Adrenal gland (tissue), 12 donors: ENCODE measurements around the gene ETV1. TPM values are rescaled to one million over a fixed set of nuclear protein-coding genes. Genes with fewer than 3 reads are reported as not detected.

ENCODE experiments used
- DNase-seq, 7 donors: peaks; one replicate each; pipeline ENCODE4 v3.0.0-alpha.2; 2019 to 2020
- H3K27ac ChIP-seq, 5 donors: fragments of 200-600 bp; sonication (generic) in 4 of 5; 1 replicate in 3 of 5; 2 replicates in 2 of 5; pipeline versions ENCODE4 v1.5.1 to v1.8.0; 2016 to 2020; ENCODE audit warnings: mild to moderate bottlenecking in 1 of 5
- H3K27me3 ChIP-seq: fragments of 200-600 bp; 2 replicates; pipeline ENCODE4 v1.8.0; 2021
- H3K36me3 ChIP-seq, 2 donors: fragments of 200-600 bp; replicated peaks in 1 of 2; 1 replicate in 1 of 2; 2 replicates in 1 of 2; pipeline versions ENCODE4 v1.5.1 to v1.8.0; 2018 to 2022
- H3K4me1 ChIP-seq, 2 donors: fragments of 200-600 bp; replicated peaks in 1 of 2; 1 replicate in 1 of 2; 2 replicates in 1 of 2; pipeline versions ENCODE4 v1.5.1 to v1.8.0; 2018 to 2021
- H3K4me3 ChIP-seq, 4 donors: fragments of 200-600 bp; sonication (generic) in 3 of 4; one replicate each; pipeline ENCODE4 v1.5.1; 2016 to 2018
- H3K9me3 ChIP-seq, 3 donors: fragments of 200-600 bp; sonication (generic) in 1 of 3; replicated peaks in 1 of 3; 1 replicate in 2 of 3; 2 replicates in 1 of 3; pipeline versions ENCODE4 v1.5.1 to v1.8.0; 2016 to 2021
- POLR2A ChIP-seq, 2 donors: fragments of 450-650 bp; IDR thresholded peaks; one replicate each; pipeline ENCODE4 v1.6.1; 2017; ENCODE audit warnings: antibody characterized with exemption in 2 of 2, mild to moderate bottlenecking in 2 of 2, moderate library complexity in 1 of 2
- WGBS, 4 donors: extraction: QIAGEN DNeasy Blood & Tissue Kit in 2 of 4; methylation state at CpG; one replicate each; pipeline versions ENCODE4 v1.1.5 to v1.1.7; 2013 to 2017; 5-methylcytosine and 5-hydroxymethylcytosine counted together
- intact Hi-C, 2 donors: fragments of 100-400 bp; cut with DNase I; formaldehyde crosslinking; loops; one replicate each; pipeline versions ENCODE4 v1.14.1 to v1.15.0; 2022 to 2023
- polyA plus RNA-seq, 3 donors: library from polyadenylated mRNA; stranded (reverse); fragments of 200-250 nt in 2 of 3; fragments of 350-450 nt in 1 of 3; fragmentation: Illumina TruSeq in 1 of 3; extraction: RNeasy Lipid Tissue Mini Kit (QIAGEN cat#74804) in 1 of 3; gene quantifications; one replicate each; pipeline ENCODE4 v1.2.3, GENCODE V29; 2013 to 2014
- total RNA-seq, 9 donors: library from RNA; depleted of rRNA in 4 of 9; stranded (reverse); fragments of >200 nt in 4 of 9; fragments of 120-200 nt in 1 of 9; fragmentation: NEBNext Ultra II Directional in 1 of 9; extraction: Animal tissue kit (Norgen Biotek cat#: 25700) in 1 of 9; gene quantifications; one replicate each; pipeline versions ENCODE4 v1.1.0 to v1.2.4, GENCODE V29; 2013 to 2023
- TF ChIP-seq, protein P1 (sequence below), 6 experiments: fragments of 450-650 bp in 4 of 6; fragments of 200-600 bp in 2 of 6; sonication (generic) in 1 of 6; IDR thresholded peaks; 1 replicate in 5 of 6; 2 replicates in 1 of 6; pipeline versions ENCODE4 v1.5.1 to v1.8.0; 2016 to 2021; ENCODE audit warnings: antibody characterized with exemption in 6 of 6, mild to moderate bottlenecking in 2 of 6, moderate library complexity in 1 of 6
- donor health status: healthy with polysubstance abuse.
- donor health status: Bipolar disorder and iron deficiency.
- donor health status: DM: yes; HTN: yes; CAD: no.
- donor health status: DM: no; HTN: no; CAD: no.
- donor health status: DM: no; HTN: no; CAD: no.
- donor health status: DM: yes; HTN: yes; CAD: no.

ETV1 gene
- total and polyA plus RNA-seq, 12 donors, result 12.1 to 80.0 (median 34.0) TPM

DNA sequence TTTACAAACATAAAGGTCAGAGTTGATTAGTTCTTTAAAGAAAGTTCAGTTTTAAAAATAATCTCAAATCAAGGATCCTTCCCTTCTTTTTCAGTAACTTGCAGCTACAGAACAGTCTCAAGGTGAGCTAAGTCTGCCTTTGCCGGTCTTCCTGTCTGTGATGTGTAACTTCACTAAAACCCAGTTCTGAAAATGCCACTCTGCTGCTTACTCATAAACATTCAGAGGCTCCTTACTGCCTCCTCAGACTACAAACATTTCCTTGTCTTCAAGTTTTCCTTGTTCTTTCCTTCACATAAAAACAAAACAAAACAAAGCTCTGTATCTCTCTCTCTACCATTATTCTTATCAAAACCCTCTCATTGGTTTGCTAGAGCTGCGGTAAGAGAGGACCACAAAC lies 128.7 kb downstream of the ETV1 start:
- intact Hi-C loops, result no loop called here
- H3K27me3 ChIP-seq, result no peaks in the 10 kb centered on the region
- peaks cover 0 to 12% of the 10 kb centered on the region in 2 donors for H3K4me1 ChIP-seq
- no peak for DNase-seq
- H3K27ac ChIP-seq, result no peak overlapping the region
- H3K4me3 ChIP-seq, result no peak overlapping the region
- no peaks in the 10 kb centered on the region for H3K9me3 ChIP-seq
- no peak for TF ChIP-seq POLR2A (IDR thresholded peaks at IDR 0.05)
- TF ChIP-seq, protein P1, sequence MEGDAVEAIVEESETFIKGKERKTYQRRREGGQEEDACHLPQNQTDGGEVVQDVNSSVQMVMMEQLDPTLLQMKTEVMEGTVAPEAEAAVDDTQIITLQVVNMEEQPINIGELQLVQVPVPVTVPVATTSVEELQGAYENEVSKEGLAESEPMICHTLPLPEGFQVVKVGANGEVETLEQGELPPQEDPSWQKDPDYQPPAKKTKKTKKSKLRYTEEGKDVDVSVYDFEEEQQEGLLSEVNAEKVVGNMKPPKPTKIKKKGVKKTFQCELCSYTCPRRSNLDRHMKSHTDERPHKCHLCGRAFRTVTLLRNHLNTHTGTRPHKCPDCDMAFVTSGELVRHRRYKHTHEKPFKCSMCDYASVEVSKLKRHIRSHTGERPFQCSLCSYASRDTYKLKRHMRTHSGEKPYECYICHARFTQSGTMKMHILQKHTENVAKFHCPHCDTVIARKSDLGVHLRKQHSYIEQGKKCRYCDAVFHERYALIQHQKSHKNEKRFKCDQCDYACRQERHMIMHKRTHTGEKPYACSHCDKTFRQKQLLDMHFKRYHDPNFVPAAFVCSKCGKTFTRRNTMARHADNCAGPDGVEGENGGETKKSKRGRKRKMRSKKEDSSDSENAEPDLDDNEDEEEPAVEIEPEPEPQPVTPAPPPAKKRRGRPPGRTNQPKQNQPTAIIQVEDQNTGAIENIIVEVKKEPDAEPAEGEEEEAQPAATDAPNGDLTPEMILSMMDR (IDR thresholded peaks at IDR 0.05), result no peak
- 60 to 68% (median 66%) methylated on average over 2 of the region's 2 CpGs for WGBS, 4 donors
- H3K36me3 ChIP-seq, result no peaks in the 10 kb centered on the region

DNA sequence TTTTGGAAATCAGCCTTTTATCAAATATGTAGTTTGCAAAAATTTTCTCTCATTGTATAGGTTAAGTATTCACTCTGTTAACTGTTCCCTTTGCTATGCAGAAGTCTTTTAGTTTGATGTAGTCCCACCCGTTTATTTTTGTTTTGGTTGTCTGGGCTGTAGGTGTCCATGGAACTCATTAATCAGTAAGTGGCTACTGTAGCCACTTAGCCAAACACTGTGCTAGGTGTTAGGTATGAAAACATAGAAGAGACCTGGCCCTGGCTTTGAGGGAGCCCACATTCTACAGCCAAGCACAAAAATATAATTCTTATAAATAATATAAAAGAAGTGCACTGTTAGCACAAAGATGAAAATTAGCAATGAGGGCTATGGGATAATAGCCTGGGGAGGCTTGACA lies 133.5 kb downstream of the ETV1 start:
- no peaks in the 10 kb centered on the region for H3K9me3 ChIP-seq
- no peak overlapping the region for H3K27ac ChIP-seq
- H3K27me3 ChIP-seq, result no peaks in the 10 kb centered on the region
- no peaks in the 10 kb centered on the region for H3K36me3 ChIP-seq
- H3K4me3 ChIP-seq, result no peak overlapping the region
- intact Hi-C loops, result no loop called here
- H3K4me1 ChIP-seq, result peaks cover 0 to 7% of the 10 kb centered on the region in 2 donors
- WGBS, 4 donors, result 78 to 86% (median 82%) methylated on average over 1 of the region's 1 CpG
- TF ChIP-seq, protein P1 (IDR thresholded peaks at IDR 0.05), result no peak
- TF ChIP-seq POLR2A (IDR thresholded peaks at IDR 0.05), result no peak
- DNase-seq, result no peak

DNA sequence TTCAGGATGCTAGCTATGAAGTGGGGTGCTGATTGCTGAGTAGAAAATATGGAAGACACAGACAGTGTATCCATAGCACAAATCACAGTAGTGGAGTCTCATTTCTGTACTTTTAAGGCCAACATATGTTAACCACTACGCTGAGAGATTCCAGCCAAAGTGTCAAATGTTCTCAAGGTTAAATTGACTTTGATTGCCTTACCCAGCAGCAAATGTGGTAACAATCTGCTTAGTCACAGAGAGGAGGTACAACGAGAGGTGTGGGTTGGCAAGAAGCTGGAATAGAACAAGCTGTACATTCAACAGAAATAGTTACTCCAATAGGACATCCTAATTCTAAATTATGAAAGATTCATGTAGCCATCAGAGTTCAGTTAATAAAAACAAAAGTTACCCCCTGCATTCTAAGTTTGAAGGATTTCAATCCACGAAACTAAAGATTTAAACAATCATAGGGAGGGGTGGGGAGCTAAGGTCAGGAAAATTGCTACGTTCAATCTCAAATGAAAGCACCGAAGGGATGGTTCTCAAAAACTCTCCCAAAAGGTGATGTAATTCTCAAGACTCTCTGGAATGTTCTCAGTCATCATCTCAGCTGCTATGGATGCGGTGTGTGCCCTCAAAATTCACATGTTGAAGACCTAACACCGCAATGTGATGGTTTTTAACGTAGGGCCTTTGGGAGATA lies 137.0 kb downstream of the ETV1 start:
- no peaks in the 10 kb centered on the region for H3K36me3 ChIP-seq
- no peaks in the 10 kb centered on the region for H3K9me3 ChIP-seq
- H3K4me3 ChIP-seq, result no peak overlapping the region
- H3K4me1 ChIP-seq, result peaks cover 0 to 11% of the 10 kb centered on the region in 2 donors
- H3K27me3 ChIP-seq, result no peaks in the 10 kb centered on the region
- TF ChIP-seq, protein P1 (IDR thresholded peaks at IDR 0.05), result no peak
- no peak for TF ChIP-seq POLR2A (IDR thresholded peaks at IDR 0.05)
- intact Hi-C loops, result no loop called here
- 80 to 86% (median 81%) methylated on average over 8 of the region's 8 CpGs for WGBS, 4 donors
- H3K27ac ChIP-seq, result no peak overlapping the region
- no peak for DNase-seq

DNA sequence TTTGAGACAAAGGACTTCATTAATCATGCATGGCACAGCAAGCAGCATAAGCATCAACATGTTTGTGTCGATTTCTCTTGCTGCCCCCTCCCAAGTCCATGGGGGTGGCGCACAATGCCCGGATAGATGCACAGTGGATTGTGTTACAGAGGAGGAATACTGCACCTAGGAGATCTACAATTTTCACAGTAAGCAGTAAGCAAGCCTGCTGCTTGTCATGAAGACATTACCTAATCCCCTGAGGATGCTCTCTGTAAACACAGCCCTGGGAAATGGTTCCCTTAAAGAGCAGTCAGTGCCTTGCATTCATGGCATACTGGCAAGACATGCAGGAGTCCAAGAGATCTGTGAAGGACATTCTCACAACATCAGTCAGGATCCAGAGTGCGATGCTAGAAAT lies 137.7 kb downstream of the ETV1 start:
- H3K27me3 ChIP-seq, result no peaks in the 10 kb centered on the region
- H3K36me3 ChIP-seq, result no peaks in the 10 kb centered on the region
- H3K27ac ChIP-seq, result no peak overlapping the region
- 74 to 81% (median 78%) methylated on average over 4 of the region's 4 CpGs for WGBS, 4 donors
- intact Hi-C loops, result no loop called here
- no peak for DNase-seq
- no peak overlapping the region for H3K4me3 ChIP-seq
- no peaks in the 10 kb centered on the region for H3K9me3 ChIP-seq
- no peak for TF ChIP-seq POLR2A (IDR thresholded peaks at IDR 0.05)
- peaks cover 0 to 13% of the 10 kb centered on the region in 2 donors for H3K4me1 ChIP-seq

DNA sequence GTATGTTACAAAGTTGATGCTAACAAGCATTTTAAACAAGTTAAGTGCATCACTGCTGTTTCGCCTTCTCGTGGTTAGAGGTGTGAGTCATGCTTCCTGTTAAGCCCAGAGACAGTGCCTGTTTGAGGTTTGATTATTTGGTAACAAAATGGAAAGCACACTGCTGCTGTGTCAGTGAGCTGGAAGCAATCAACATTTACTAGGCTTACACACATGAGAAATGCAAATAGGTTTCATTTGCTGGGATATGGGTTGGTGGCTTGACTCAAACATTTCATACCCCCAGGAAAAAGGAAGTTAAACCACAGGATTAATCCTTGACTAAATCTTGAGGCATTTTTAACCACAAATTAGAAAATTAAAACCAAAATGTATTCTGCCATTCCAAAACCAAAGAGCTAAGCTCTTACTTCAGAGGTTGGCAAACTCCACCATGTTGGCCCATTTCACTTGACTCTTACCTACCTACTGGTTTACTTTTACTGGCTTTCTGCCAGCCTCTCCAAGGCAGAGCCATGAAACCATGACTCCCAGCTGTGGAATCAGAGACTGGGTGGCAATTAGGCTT lies 139.2 kb downstream of the ETV1 start:
- H3K9me3 ChIP-seq, result no peaks in the 10 kb centered on the region
- TF ChIP-seq, protein P1 (IDR thresholded peaks at IDR 0.05), result no peak
- TF ChIP-seq POLR2A (IDR thresholded peaks at IDR 0.05), result no peak
- H3K4me3 ChIP-seq, result no peak overlapping the region
- intact Hi-C loops, result no loop called here
- H3K27me3 ChIP-seq, result no peaks in the 10 kb centered on the region
- no peaks in the 10 kb centered on the region for H3K36me3 ChIP-seq
- peak in 3 of 7 donors; percentile 8 to 25 (median 13) for DNase-seq
- 16 to 28% (median 23%) methylated on average over 2 of the region's 2 CpGs for WGBS, 4 donors
- no peak overlapping the region for H3K27ac ChIP-seq
- peaks cover 0 to 18% of the 10 kb centered on the region in 2 donors for H3K4me1 ChIP-seq
